Left lung (tissue), 10 donors: ENCODE data around the gene ZNF277. TPM values are rescaled to one million over a fixed set of nuclear protein-coding genes. Genes with fewer than 3 reads are reported as not detected.
"Not testable (repeated sequence)": the region's sequence is repeated elsewhere in the genome, so short reads cannot be mapped to it uniquely, and the experiment has no call there.

Source experiments
- ATAC-seq: fragments of 200-7000 bp; cut with Tn5 transposase; one replicate; pipeline ENCODE4 v1.9.1; 2020; ENCODE audit warnings: moderate library complexity
- DNase-seq, 4 donors: peaks; one replicate each; pipeline ENCODE4 v3.0.0-alpha.2; 2013 to 2020
- H3K27ac ChIP-seq, 2 donors: fragments of 200-600 bp; sonication (generic) in 1 of 2; one replicate each; pipeline versions ENCODE4 v1.5.0 to v1.8.0; 2020 to 2021
- H3K27me3 ChIP-seq, 2 donors: fragments of 200-600 bp; sonication (generic) in 1 of 2; one replicate each; pipeline versions ENCODE4 v1.5.0 to v1.8.0; 2020 to 2021
- H3K36me3 ChIP-seq, 2 donors: fragments of 200-600 bp; sonication (generic) in 1 of 2; one replicate each; pipeline versions ENCODE4 v1.5.0 to v1.8.0; 2020 to 2021
- H3K4me1 ChIP-seq, 2 donors: fragments of 200-600 bp; one replicate each; pipeline ENCODE4 v1.8.0; 2021
- H3K4me3 ChIP-seq, 2 donors: fragments of 200-600 bp; sonication (generic) in 1 of 2; one replicate each; pipeline versions ENCODE4 v1.5.0 to v1.8.0; 2020 to 2021; ENCODE audit warnings: mild to moderate bottlenecking in 1 of 2
- H3K9me3 ChIP-seq, 2 donors: fragments of 200-600 bp; sonication (generic) in 1 of 2; one replicate each; pipeline versions ENCODE4 v1.5.0 to v1.8.0; 2020 to 2021
- CTCF ChIP-seq, 2 donors: fragments of 200-600 bp; sonication (generic) in 1 of 2; IDR thresholded peaks; one replicate each; pipeline versions ENCODE4 v1.5.0 to v1.8.0; 2021; ENCODE audit warnings: antibody characterized with exemption in 2 of 2
- intact Hi-C, 2 donors: fragments of 100-400 bp; cut with DNase I; formaldehyde crosslinking; loops; one replicate each; pipeline versions ENCODE4 v1.11.2 to v1.14.2; 2022
- polyA plus RNA-seq, 6 donors: library from polyadenylated mRNA; unstranded; fragments of 120-200 nt; gene quantifications; one replicate each; pipeline ENCODE4 v1.2.1, GENCODE V29; 2013; ENCODE audit not compliant: insufficient read length in 6 of 6
- total RNA-seq, 2 donors: library from RNA; stranded (reverse); fragmentation: NEBNext Ultra II Directional; extraction: Animal tissue kit (Norgen Biotek cat#: 25700); gene quantifications; one replicate each; pipeline ENCODE4 v1.2.1, GENCODE V29; 2021
- donor health status: DM: no; HTN: yes; CAD: no.
- donor health status: DM: no; HTN: no; CAD: no.

ZNF277 gene
- total and polyA plus RNA-seq, 8 donors: 19.8 to 41.0 (median 34.5) TPM

GRCh38 chr7:112234147-112234546 lies 27.7 kb downstream of the ZNF277 start:
- H3K27me3 ChIP-seq: no peaks in the 10 kb centered on the region
- no peaks in the 10 kb centered on the region for H3K36me3 ChIP-seq
- intact Hi-C loops: no loop called here
- H3K4me1 ChIP-seq: no peaks in the 10 kb centered on the region
- ATAC-seq (no peak), DNase-seq (no peak)
- H3K9me3 ChIP-seq: no peaks in the 10 kb centered on the region
- H3K27ac ChIP-seq: no peak overlapping the region
- H3K4me3 ChIP-seq: no peak overlapping the region
- TF ChIP-seq CTCF (IDR thresholded peaks at IDR 0.05): no peak

- Histone ChIP-seq H3K27me3 (no peaks in the 10 kb centered on the region), H3K9me3 (no peaks in the 10 kb centered on the region), H3K36me3 (no peaks in the 10 kb centered on the region), H3K4me1 (no peaks in the 10 kb centered on the region), H3K27ac (no peak overlapping the region), H3K4me3 (no peak overlapping the region)
- intact Hi-C loops: no loop called here
- ATAC-seq (no peak), DNase-seq (no peak)
- TF ChIP-seq CTCF (IDR thresholded peaks at IDR 0.05): no peak
These were observed 30.1 kb downstream of the ZNF277 start for GRCh38 chr7:112236597-112236996.

GRCh38 chr7:112238330-112238729 lies 31.8 kb downstream of the ZNF277 start:
- ATAC-seq: no peak
- Histone ChIP-seq H3K4me3 (no peak overlapping the region), H3K27me3 (no peaks in the 10 kb centered on the region), H3K27ac (no peak overlapping the region), H3K9me3 (no peaks in the 10 kb centered on the region), H3K36me3 (no peaks in the 10 kb centered on the region), H3K4me1 (no peaks in the 10 kb centered on the region)
- intact Hi-C loops: no loop called here
- TF ChIP-seq CTCF (IDR thresholded peaks at IDR 0.05): no peak
- no peak for DNase-seq

GRCh38 chr7:112238852-112239610 lies 32.5 kb downstream of the ZNF277 start:
- Histone ChIP-seq H3K36me3 (no peaks in the 10 kb centered on the region), H3K27ac (no peak overlapping the region), H3K4me3 (no peak overlapping the region), H3K9me3 (no peaks in the 10 kb centered on the region), H3K4me1 (no peaks in the 10 kb centered on the region), H3K27me3 (no peaks in the 10 kb centered on the region)
- intact Hi-C loops: no loop called here
- TF ChIP-seq CTCF (IDR thresholded peaks at IDR 0.05): no peak
- DNase-seq (no peak), ATAC-seq (no peak)

GRCh38 chr7:112248598-112248997 lies 42.1 kb downstream of the ZNF277 start:
- no peaks in the 10 kb centered on the region for H3K9me3 ChIP-seq
- no peaks in the 10 kb centered on the region for H3K36me3 ChIP-seq
- DNase-seq: no peak
- H3K4me3 ChIP-seq: no peak overlapping the region
- intact Hi-C loops: no loop called here
- no peaks in the 10 kb centered on the region for H3K27me3 ChIP-seq
- ATAC-seq: no peak
- no peaks in the 10 kb centered on the region for H3K4me1 ChIP-seq
- no peak overlapping the region for H3K27ac ChIP-seq
- TF ChIP-seq CTCF (IDR thresholded peaks at IDR 0.05): no peak

GRCh38 chr7:112249967-112250366 lies 43.5 kb downstream of the ZNF277 start:
- H3K9me3 ChIP-seq, DNase-seq, ATAC-seq, intact Hi-C loops, H3K27me3 ChIP-seq, H3K27ac ChIP-seq, H3K36me3 ChIP-seq, H3K4me1 ChIP-seq, H3K4me3 ChIP-seq: not testable (repeated sequence)
